OCI-LY1 (cell line): ENCODE data around the gene ADH1A.

Experiments used
- H2AFZ ChIP-seq: fragments of 200-600 bp; sonication (generic), shearing (Covaris generic); 2 replicates; pipeline ENCODE4 v1.6.0; 2014; ENCODE audit warnings: antibody characterized with exemption, mild to moderate bottlenecking, low read length
- H3F3A ChIP-seq: fragments of 200-600 bp; sonication (generic), shearing (Covaris generic); 2 replicates; pipeline ENCODE4 v1.6.0; 2014; ENCODE audit warnings: mild to moderate bottlenecking, antibody characterized with exemption, low read length, moderate library complexity; ENCODE audit not compliant: insufficient read depth
- H3K27ac ChIP-seq: fragments of 200-600 bp; sonication (generic); 2 replicates; pipeline ENCODE4 v1.5.1; 2014; ENCODE audit warnings: low read length, mixed run types, mild to moderate bottlenecking, low read depth; ENCODE audit not compliant: poor library complexity, severe bottlenecking
- H3K27me3 ChIP-seq: fragments of 200-600 bp; sonication (generic); 2 replicates; pipeline ENCODE4 v1.6.0; 2014; ENCODE audit warnings: antibody characterized with exemption, mild to moderate bottlenecking, low read length, moderate library complexity; ENCODE audit not compliant: insufficient read depth
- H3K36me3 ChIP-seq: fragments of 200-600 bp; sonication (generic); 2 replicates; pipeline ENCODE4 v1.6.1; 2014; ENCODE audit warnings: mild to moderate bottlenecking, antibody characterized with exemption, low read length, moderate library complexity, mixed read lengths; ENCODE audit not compliant: insufficient read depth
- H3K4me1 ChIP-seq: fragments of 200-600 bp; sonication (generic); 2 replicates; pipeline ENCODE4 v1.5.1; 2014; ENCODE audit warnings: mild to moderate bottlenecking, low read length, moderate library complexity; ENCODE audit not compliant: insufficient read depth, severe bottlenecking
- H3K4me2 ChIP-seq: fragments of 200-600 bp; sonication (generic), shearing (Covaris generic); 2 replicates; pipeline ENCODE4 v1.6.1; 2014; ENCODE audit warnings: low read length
- H3K4me3 ChIP-seq: fragments of 200-600 bp; sonication (generic); 2 replicates; pipeline ENCODE4 v1.5.1; 2014; ENCODE audit warnings: low read length, low read depth, mild to moderate bottlenecking, mixed read lengths; ENCODE audit not compliant: poor library complexity, severe bottlenecking
- H3K79me2 ChIP-seq: fragments of 200-600 bp; shearing (Covaris generic); 2 replicates; pipeline ENCODE4 v1.6.1; 2016; ENCODE audit warnings: mixed run types, low read length, mixed read lengths; ENCODE audit not compliant: insufficient read depth
- H3K9ac ChIP-seq: fragments of 200-600 bp; sonication (generic), shearing (Covaris generic); 2 replicates; pipeline ENCODE4 v1.6.1; 2014; ENCODE audit warnings: mild to moderate bottlenecking, low read length, mixed read lengths
- H3K9me2 ChIP-seq: fragments of 200-600 bp; sonication (generic), shearing (Covaris generic); 2 replicates; pipeline ENCODE4 v1.6.1; 2014; ENCODE audit warnings: low read depth, mild to moderate bottlenecking, low read length, mixed read lengths
- H3K9me3 ChIP-seq: fragments of 200-600 bp; shearing (Covaris generic); 2 replicates; pipeline ENCODE4 v1.6.1; 2014; ENCODE audit warnings: low read length, mixed read lengths
- H4K20me1 ChIP-seq: fragments of 200-600 bp; sonication (generic), shearing (Covaris generic); 2 replicates; pipeline ENCODE4 v1.6.0; 2016; ENCODE audit warnings: mild to moderate bottlenecking, low read length; ENCODE audit not compliant: insufficient read depth
- EZH2 ChIP-seq: fragments of 200-600 bp; sonication (generic), shearing (Covaris generic); IDR thresholded peaks from 2 replicates; pipeline ENCODE4 v1.8.0; 2017; ENCODE audit warnings: borderline replicate concordance, mixed run types, mild to moderate bottlenecking, antibody characterized with exemption, low read length, moderate library complexity, mixed read lengths
- TF ChIP-seq, protein P1 (sequence below): fragments of 200-600 bp; sonication (generic), shearing (Covaris generic); IDR thresholded peaks from 2 replicates; pipeline ENCODE4 v1.5.1; 2017; ENCODE audit warnings: mild to moderate bottlenecking, antibody characterized with exemption, low read length, moderate library complexity, mixed read lengths

Gene ADH1A

DNA sequence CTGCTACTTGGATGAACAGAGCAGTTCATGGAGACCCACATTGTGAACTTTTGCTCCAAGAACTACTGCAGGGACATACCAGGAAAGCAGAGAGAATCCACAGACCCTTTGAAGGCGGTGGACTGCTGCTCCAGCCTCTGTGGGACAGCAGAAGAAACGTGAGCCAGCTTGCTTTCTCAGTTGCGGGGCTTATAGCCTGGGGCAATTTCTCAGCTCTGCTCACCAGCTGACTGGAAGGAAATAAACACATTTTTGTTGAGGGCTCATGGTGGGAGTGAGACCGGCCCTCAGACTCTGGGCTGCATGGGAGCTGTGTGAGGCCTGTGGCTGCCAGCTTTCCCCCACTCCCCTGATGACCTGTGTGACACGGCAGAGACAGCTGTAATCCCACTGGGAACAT, 2.6 kb upstream of the ADH1A start:
- no peak overlapping the region for H3K9ac ChIP-seq
- H3K79me2 ChIP-seq: no peaks in the 10 kb centered on the region
- no peaks in the 10 kb centered on the region for H4K20me1 ChIP-seq
- no peaks in the 10 kb centered on the region for H3F3A ChIP-seq
- no peak overlapping the region for H3K4me2 ChIP-seq
- H3K9me3 ChIP-seq: no peaks in the 10 kb centered on the region
- no peak for TF ChIP-seq EZH2
- TF ChIP-seq, protein P1, sequence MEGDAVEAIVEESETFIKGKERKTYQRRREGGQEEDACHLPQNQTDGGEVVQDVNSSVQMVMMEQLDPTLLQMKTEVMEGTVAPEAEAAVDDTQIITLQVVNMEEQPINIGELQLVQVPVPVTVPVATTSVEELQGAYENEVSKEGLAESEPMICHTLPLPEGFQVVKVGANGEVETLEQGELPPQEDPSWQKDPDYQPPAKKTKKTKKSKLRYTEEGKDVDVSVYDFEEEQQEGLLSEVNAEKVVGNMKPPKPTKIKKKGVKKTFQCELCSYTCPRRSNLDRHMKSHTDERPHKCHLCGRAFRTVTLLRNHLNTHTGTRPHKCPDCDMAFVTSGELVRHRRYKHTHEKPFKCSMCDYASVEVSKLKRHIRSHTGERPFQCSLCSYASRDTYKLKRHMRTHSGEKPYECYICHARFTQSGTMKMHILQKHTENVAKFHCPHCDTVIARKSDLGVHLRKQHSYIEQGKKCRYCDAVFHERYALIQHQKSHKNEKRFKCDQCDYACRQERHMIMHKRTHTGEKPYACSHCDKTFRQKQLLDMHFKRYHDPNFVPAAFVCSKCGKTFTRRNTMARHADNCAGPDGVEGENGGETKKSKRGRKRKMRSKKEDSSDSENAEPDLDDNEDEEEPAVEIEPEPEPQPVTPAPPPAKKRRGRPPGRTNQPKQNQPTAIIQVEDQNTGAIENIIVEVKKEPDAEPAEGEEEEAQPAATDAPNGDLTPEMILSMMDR: no peak
- no peak overlapping the region for H2AFZ ChIP-seq
- H3K27me3 ChIP-seq: no peaks in the 10 kb centered on the region
- no peaks in the 10 kb centered on the region for H3K4me1 ChIP-seq
- no peaks in the 10 kb centered on the region for H3K9me2 ChIP-seq
- no peak overlapping the region for H3K27ac ChIP-seq
- no peaks in the 10 kb centered on the region for H3K36me3 ChIP-seq
- no peak overlapping the region for H3K4me3 ChIP-seq

DNA sequence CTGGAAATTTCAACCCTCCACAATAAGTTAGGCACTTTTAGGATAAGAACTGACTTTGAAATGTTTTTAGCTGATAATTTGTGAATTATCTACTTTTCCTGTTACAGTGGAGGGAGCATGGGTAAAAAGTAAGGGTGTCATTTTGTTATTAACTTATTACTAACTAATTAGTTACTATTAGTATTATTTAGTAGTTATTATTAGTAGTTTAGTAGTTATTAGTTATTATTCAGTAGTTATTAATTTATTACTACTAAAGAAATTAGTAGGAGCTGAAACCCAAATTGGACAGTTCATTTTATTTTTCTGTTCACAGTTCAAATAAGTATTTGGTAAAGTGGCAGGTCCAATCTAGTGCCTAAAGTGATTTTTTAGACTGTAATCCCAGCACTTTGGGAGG, 5.4 kb downstream of the ADH1A start:
- no peak for TF ChIP-seq EZH2
- TF ChIP-seq, protein P1: no peak
- H3K79me2 ChIP-seq: no peaks in the 10 kb centered on the region
- no peaks in the 10 kb centered on the region for H4K20me1 ChIP-seq
- H3F3A ChIP-seq: no peaks in the 10 kb centered on the region
- no peak overlapping the region for H3K4me3 ChIP-seq
- H3K9me3 ChIP-seq: no peaks in the 10 kb centered on the region
- H3K9ac ChIP-seq: no peak overlapping the region
- H3K4me1 ChIP-seq: no peaks in the 10 kb centered on the region
- H3K9me2 ChIP-seq: no peaks in the 10 kb centered on the region
- no peak overlapping the region for H3K4me2 ChIP-seq
- no peak overlapping the region for H3K27ac ChIP-seq
- H3K36me3 ChIP-seq: no peaks in the 10 kb centered on the region
- no peaks in the 10 kb centered on the region for H3K27me3 ChIP-seq
- no peak overlapping the region for H2AFZ ChIP-seq

DNA sequence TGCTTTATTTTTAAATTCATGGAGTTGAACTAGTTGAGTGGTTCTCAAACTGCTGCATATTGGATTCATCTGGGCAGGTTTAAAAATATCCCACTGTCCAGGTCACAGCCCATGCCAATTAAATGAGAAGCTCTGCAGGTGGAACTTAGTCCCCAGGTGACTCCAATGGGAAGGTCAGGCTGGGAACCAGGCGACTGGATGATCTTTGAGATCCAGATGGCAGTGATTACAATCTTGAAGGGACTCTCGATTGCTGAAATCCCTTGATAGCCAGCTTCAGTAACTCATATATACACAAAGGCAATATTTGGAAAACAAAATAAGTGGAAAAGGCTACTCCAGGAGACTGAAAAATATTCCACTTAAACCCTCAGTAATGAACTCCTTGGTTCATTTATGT, 8.1 kb downstream of the ADH1A start:
- Histone ChIP-seq H3K79me2 (no peaks in the 10 kb centered on the region), H3K27ac (no peak overlapping the region), H3K9me2 (no peaks in the 10 kb centered on the region), H3K4me2 (no peak overlapping the region), H3K36me3 (no peaks in the 10 kb centered on the region), H3K4me3 (no peak overlapping the region), H3K9ac (no peak overlapping the region), H3K27me3 (no peaks in the 10 kb centered on the region), H4K20me1 (no peaks in the 10 kb centered on the region), H3K4me1 (no peaks in the 10 kb centered on the region), H3F3A (no peaks in the 10 kb centered on the region), H3K9me3 (no peaks in the 10 kb centered on the region), H2AFZ (no peak overlapping the region)
- TF ChIP-seq, protein P1: no peak
- no peak for TF ChIP-seq EZH2
